Lower leg skin (tissue), 4 donors: ENCODE measurements around the gene ATP6V1G3. TPM values are rescaled to one million over a fixed set of nuclear protein-coding genes. Genes with fewer than 3 reads are reported as not detected.

ENCODE experiments used
- DNase-seq, 2 donors: peaks; one replicate each; pipeline ENCODE4 v3.0.0-alpha.2; 2019; ENCODE audit warnings: low spot score in 2 of 2
- H3K4me3 ChIP-seq: fragments of 200-600 bp; sonication (generic); 2 replicates; pipeline ENCODE4 v1.5.1; 2017; ENCODE audit warnings: mild to moderate bottlenecking, low read depth; ENCODE audit not compliant: poor library complexity, severe bottlenecking
- CTCF ChIP-seq, 3 donors: fragments of 450-650 bp; IDR thresholded peaks; one replicate each; pipeline ENCODE4 v1.5.1; 2016; ENCODE audit warnings: antibody characterized with exemption in 3 of 3, mild to moderate bottlenecking in 3 of 3, moderate library complexity in 2 of 3
- POLR2A ChIP-seq, 2 donors: fragments of 450-650 bp; IDR thresholded peaks; one replicate each; pipeline ENCODE4 v1.6.1; 2016 to 2017; ENCODE audit warnings: antibody characterized with exemption in 2 of 2, mild to moderate bottlenecking in 1 of 2, moderate library complexity in 1 of 2
- WGBS, 2 donors: methylation state at CpG; one replicate each; pipeline ENCODE4 v1.1.5; 2018; 5-methylcytosine and 5-hydroxymethylcytosine counted together
- intact Hi-C: fragments of 100-400 bp; cut with DNase I; formaldehyde crosslinking; loops from one replicate; pipeline ENCODE4 v1.15.0; 2023; ENCODE audit warnings: low total_unique reads
- total RNA-seq, 4 donors: library from RNA; depleted of rRNA; stranded (reverse); fragments of >200 nt; gene quantifications; one replicate each; pipeline ENCODE4 v1.1.0, GENCODE V29; 2016

ATP6V1G3 gene
- total RNA-seq, 4 donors from 2014 or later, result not detected

GRCh38 chr1:198520524-198521254, 19.8 kb downstream of the ATP6V1G3 start:
- intact Hi-C loops, result no loop called here
- WGBS, 2 donors, result 58 to 69% methylated on average over 5 of the region's 5 CpGs
- no peak overlapping the region for H3K4me3 ChIP-seq
- TF ChIP-seq CTCF (IDR thresholded peaks at IDR 0.05) (no peak), POLR2A (IDR thresholded peaks at IDR 0.05) (no peak)
- DNase-seq, result no peak

- TF ChIP-seq POLR2A (IDR thresholded peaks at IDR 0.05) (no peak), CTCF (IDR thresholded peaks at IDR 0.05) (no peak)
- WGBS, 2 donors, result 74 to 77% methylated on average over 10 of the region's 10 CpGs
- no peak overlapping the region for H3K4me3 ChIP-seq
- no peak for DNase-seq
- intact Hi-C loops, result no loop called here
Measured at GRCh38 chr1:198519639-198520501, 20.6 kb downstream of the ATP6V1G3 start.

GRCh38 chr1:198517623-198518199, 22.8 kb downstream of the ATP6V1G3 start:
- no peak for DNase-seq
- intact Hi-C loops, result no loop called here
- TF ChIP-seq CTCF (IDR thresholded peaks at IDR 0.05) (no peak), POLR2A (IDR thresholded peaks at IDR 0.05) (no peak)
- no peak overlapping the region for H3K4me3 ChIP-seq

- TF ChIP-seq CTCF (IDR thresholded peaks at IDR 0.05) (no peak), POLR2A (IDR thresholded peaks at IDR 0.05) (no peak)
- no peak for DNase-seq
- no peak overlapping the region for H3K4me3 ChIP-seq
- intact Hi-C loops, result no loop called here
Measured at GRCh38 chr1:198500096-198500495, 40.4 kb downstream of the ATP6V1G3 start.

- TF ChIP-seq CTCF (IDR thresholded peaks at IDR 0.05) (no peak), POLR2A (IDR thresholded peaks at IDR 0.05) (no peak)
- no peak overlapping the region for H3K4me3 ChIP-seq
- DNase-seq, result no peak
- intact Hi-C loops, result no loop called here
- WGBS, 2 donors, result 81 to 83% methylated on average over 1 of the region's 1 CpG
Measured at GRCh38 chr1:198499588-198499987, 40.9 kb downstream of the ATP6V1G3 start.
